GM18868 (cell line): Measurements from ENCODE around the gene MYO1A.
"Not testable (repeated sequence)": the region's sequence is repeated elsewhere in the genome, so short reads cannot be mapped to it uniquely, and the experiment has no call there.

ENCODE experiments used
- ATAC-seq: cut with Tn5 transposase; IDR thresholded peaks from one replicate; pipeline ENCODE4 v1.9.1; 2021; ENCODE audit warnings: mild to moderate bottlenecking, moderate library complexity; ENCODE audit not compliant: unreplicated experiment

MYO1A gene

GRCh38 chr12:56996793-56997545 lies 53.0 kb downstream of the MYO1A start:
- ATAC-seq = no peak

- no peak for ATAC-seq
These were observed 53.9 kb downstream of the MYO1A start for GRCh38 chr12:56995930-56996496.

GRCh38 chr12:56995201-56995929 lies 54.6 kb downstream of the MYO1A start:
- ATAC-seq = no peak

DNA sequence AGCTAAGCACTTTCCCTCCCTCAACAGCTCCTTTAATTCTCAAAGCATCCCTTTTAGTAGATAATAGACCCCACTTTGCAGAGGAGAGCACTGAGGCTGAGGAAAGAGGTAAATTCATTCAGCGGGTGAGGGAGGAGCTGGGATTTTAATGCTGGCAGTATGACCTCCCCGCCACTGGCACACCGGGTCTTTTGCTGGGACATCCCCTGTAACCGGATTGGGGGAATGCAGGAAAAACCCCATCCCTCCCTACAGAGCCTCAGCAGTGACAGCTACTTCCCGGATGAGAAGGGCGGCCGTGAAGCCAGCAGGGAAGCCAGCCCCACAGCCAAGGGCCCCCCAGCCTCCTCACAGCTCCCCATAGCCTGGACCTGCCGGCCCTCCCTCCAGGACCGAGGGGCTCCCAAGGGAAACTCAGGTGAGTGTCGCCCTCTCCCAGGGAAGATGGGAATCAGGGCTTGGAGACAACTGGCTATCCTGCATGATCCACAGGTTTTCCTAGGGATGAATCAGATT lies 55.6 kb downstream of the MYO1A start:
- ATAC-seq = no peak

DNA sequence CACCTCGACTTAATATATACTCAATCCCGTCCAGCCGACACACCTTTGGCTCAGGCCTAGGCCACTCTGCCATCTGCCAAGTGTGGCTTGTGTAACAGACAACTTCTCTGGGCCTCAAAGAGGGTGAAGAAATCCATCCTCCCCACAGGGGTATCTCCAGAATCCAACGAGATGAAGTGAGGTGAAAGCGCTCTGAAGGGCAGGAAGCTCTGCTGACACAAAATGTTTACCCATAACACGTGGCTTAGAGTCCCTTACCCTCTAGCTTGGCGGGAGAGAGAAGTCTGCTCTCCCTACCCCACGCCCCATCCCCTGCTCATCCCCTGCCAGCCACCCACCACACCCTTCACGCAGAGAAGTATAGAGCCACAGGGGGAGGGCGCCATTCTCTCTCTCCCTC lies 56.6 kb downstream of the MYO1A start:
- no peak for ATAC-seq

DNA sequence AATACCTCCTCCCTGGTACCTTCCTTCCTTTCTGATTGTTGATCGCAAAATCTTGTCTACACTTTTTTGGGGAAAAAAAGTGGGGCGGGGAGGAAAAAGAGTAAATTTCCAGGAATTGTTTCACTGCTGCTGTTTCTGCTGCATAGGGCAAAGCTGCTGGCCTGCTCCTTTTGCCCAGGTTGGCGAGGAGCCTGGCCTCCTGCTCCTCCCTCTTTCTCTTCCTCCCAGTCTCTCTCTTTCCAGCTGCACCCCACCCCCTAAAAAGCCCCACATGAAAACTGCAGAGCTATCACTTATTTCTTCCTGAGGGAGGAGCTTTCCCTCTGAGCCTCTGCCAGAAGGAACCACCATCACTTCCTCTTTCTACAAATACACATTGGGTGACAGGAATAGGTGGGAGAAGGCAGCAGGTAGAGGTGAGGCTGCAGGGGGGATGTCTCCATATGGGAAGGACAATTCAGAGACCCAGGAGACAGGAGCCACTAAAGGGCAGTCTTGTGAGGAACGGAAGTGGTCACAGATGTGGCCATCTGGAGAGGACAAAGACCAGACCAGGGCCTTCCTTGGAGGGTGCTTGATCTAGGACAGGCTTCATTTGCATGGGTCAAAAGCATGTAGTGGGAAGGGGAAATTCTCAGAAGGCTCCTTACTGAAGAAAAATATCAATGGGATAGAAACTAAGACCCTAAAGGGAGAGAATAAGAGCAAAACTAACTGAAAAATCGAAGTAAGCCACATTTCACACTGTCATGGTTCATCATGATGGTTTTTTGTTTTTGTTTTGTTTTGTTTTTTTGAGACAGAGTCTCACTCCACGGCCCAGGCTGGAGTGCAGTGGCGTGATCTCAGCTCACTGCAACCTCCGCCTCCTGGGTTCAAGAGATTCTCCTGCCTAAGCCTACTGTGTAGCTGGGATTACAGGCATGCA lies 58.3 kb downstream of the MYO1A start:
- ATAC-seq = no peak

- ATAC-seq = no peak
These were observed 59.1 kb downstream of the MYO1A start for GRCh38 chr12:56990648-56991318.

GRCh38 chr12:56989861-56990610 lies 59.9 kb downstream of the MYO1A start:
- ATAC-seq = no peak

- no peak for ATAC-seq
These were observed 61.7 kb downstream of the MYO1A start for GRCh38 chr12:56988207-56988739.

DNA sequence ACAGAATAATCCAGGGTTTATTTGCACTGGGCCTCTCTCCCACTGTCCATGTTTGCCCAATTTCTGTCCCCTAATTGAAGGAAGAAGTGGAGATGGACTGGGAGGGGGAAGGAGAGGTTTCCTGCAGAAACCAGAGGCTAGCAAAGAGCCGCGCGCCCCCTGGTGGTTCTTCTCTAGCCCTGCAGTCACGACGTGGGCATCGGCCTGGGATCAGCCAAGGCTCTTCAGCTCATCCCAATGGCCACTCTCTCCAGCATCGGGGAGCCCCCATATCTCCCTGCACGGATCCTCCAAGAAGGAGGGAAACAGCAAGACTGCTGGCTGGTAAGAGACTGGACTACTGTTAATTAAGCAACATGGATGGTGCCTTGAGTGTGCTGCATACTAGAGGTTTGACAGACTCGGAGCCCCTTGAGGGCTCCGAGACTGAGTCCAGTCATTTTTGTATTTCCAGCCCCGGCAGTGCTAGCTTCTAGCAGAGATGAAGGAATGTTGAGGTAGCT lies 62.3 kb downstream of the MYO1A start:
- peak; percentile 59 for ATAC-seq

DNA sequence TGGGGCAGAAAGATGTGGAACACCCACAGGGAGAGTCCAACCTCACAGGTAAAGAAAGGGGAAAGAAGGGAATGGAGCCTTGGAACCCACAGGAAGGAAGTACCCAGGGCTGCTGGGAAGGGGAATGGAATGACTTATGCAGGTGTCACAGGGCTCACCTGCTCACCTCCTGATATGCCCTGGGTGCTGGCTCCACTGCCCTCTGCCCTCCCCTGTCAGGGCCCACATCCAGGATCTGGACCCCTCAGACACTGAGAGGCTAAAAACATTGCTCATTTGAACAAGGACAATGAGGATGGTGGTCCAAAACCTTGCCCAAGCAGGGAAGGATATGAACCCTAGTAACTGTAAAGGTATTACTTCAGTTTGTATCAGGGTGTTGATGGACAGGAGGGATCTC lies 62.9 kb downstream of the MYO1A start:
- ATAC-seq = no peak

DNA sequence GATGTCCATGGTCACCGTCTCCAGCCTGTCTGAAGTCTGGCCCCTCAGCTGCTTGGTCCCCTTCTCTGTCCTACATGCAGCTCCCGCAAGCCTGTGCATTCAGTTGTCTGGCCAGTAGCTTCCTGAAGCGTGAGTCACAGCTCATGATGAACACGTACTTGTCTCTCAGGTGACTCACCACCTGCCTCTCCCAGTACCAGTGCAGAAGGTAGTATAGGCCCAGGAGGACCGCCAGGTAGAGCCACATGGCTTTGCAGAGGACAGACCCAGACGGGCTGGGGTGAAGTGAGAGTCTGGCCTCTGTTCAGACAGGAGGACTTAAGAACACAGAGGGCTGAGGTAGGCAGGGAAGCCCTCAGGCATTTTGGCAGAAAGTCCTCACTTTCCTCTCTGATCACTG lies 64.2 kb downstream of the MYO1A start:
- ATAC-seq = not testable (repeated sequence)

DNA sequence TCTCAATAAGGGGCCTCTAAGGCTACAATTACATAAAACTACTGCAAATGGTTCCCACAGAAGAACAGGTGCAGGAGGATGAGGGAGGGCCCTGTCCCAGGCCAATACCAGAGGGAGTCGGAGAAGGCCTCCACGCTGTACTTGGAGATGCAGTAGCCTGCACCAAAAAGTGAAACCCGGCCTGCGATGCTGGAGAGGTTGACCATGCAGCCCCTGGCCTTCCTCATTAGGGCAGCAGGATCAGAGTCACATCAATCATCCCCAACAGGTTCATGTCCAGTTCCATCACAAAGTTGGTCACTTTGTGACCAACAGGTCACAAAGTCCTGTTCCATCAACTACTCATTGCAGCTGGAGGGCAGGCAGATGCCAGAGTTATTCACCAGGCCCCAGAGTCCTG lies 66.5 kb downstream of the MYO1A start:
- ATAC-seq = no peak

GRCh38 chr12:56982578-56983236 lies 67.2 kb downstream of the MYO1A start:
- not testable (repeated sequence) for ATAC-seq

- ATAC-seq = no peak
These were observed 68.9 kb downstream of the MYO1A start for GRCh38 chr12:56980941-56981530.

DNA sequence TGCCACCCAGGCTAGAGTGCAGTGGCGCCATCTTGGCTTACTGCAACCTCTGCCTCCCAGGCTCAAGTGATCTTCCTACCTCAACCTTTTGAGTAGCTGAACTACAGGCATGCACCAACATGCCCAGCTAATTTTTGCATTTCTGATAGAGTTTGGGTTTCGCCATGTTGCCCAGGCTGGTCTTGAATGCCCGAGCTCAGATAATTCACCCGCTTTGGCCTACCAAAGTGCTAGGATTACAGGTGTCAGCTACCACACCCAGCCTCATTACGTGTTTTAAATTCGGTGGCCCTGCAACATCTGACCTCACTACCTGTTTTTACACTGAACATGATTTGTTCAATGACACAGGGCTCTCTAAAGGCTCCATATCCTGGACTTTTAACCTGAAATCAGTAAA lies 69.7 kb downstream of the MYO1A start:
- no peak for ATAC-seq

DNA sequence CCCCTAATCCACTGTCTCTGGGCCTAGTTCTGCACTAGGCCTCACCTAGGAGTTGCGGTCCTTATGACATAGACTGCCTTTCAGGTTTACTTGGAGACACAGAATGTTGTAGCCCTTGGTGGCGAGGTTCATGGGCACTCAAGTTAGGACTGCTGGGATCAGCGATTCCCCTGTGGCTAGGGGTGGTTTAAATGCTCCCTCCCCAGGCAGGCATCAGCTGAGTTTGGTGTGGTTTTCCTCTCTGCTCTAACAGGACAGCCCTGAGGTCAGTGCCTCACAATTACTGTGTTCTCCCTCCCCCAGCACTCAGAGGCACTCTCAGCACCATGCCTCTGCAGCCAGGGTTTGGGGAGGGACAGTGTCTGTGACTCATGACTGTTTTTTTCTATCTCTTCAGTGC lies 70.3 kb downstream of the MYO1A start:
- ATAC-seq = no peak
